DND-41 (cell line): ENCODE data around the gene SOX9.

Experiments used
- ATAC-seq: fragments of 200-7000 bp; cut with Tn5 transposase; 3 replicates; pipeline ENCODE4 v1.9.1; 2021; ENCODE audit warnings: low read depth; ENCODE audit not compliant: insufficient read depth
- DNase-seq: peaks from one replicate; pipeline ENCODE4 v3.0.0-alpha.2; 2020
- H2AFZ ChIP-seq: 2 replicates; pipeline ENCODE4 v1.6.0; 2012; ENCODE audit warnings: low read depth, low read length
- H3K27ac ChIP-seq: 2 replicates; pipeline ENCODE4 v1.5.1; 2012; ENCODE audit warnings: low read length, inconsistent platforms
- H3K27me3 ChIP-seq: fragments of 200-600 bp; sonication (generic); 2 replicates; pipeline ENCODE4 v1.6.0; 2012; ENCODE audit warnings: low read length, mild to moderate bottlenecking, inconsistent platforms; ENCODE audit not compliant: insufficient read depth, poor library complexity
- H3K36me3 ChIP-seq: 2 replicates; pipeline ENCODE4 v1.5.1; 2012; ENCODE audit warnings: low read length, inconsistent platforms; ENCODE audit not compliant: insufficient read depth
- H3K4me1 ChIP-seq: 2 replicates; pipeline ENCODE4 v1.5.1; 2012; ENCODE audit warnings: mild to moderate bottlenecking, low read length; ENCODE audit not compliant: insufficient read depth
- H3K4me2 ChIP-seq: 2 replicates; pipeline ENCODE4 v1.6.0; 2012; ENCODE audit warnings: mild to moderate bottlenecking, moderate library complexity, low read length, inconsistent platforms; ENCODE audit not compliant: insufficient read depth
- H3K4me3 ChIP-seq, 2 experiments: fragments of 200-600 bp in 1 of 2; shearing (Covaris generic) in 1 of 2; 2 replicates each; pipeline ENCODE4 v1.5.1; 2012 to 2016; ENCODE audit warnings: inconsistent platforms in 2 of 2, low read length in 2 of 2, mild to moderate bottlenecking in 2 of 2, low read depth in 1 of 2, moderate library complexity in 1 of 2
- H3K79me2 ChIP-seq: 2 replicates; pipeline ENCODE4 v1.6.0; 2012; ENCODE audit warnings: low read length, inconsistent platforms; ENCODE audit not compliant: insufficient read depth
- H3K9ac ChIP-seq: 2 replicates; pipeline ENCODE4 v1.6.0; 2012; ENCODE audit warnings: low read depth, mild to moderate bottlenecking, inconsistent platforms, low read length, moderate library complexity
- H3K9me3 ChIP-seq: 2 replicates; pipeline ENCODE4 v1.5.1; 2012; ENCODE audit warnings: low read length, moderate library complexity, mild to moderate bottlenecking, inconsistent platforms; ENCODE audit not compliant: insufficient read depth, severe bottlenecking
- H4K20me1 ChIP-seq: 2 replicates; pipeline ENCODE4 v1.6.0; 2012; ENCODE audit warnings: low read length; ENCODE audit not compliant: insufficient read depth
- EZH2 ChIP-seq: IDR thresholded peaks from 3 replicates; pipeline ENCODE4 v1.6.1; 2012; ENCODE audit warnings: borderline replicate concordance, low read depth, mild to moderate bottlenecking, moderate library complexity, low read length, inconsistent platforms; ENCODE audit not compliant: severe bottlenecking
- TF ChIP-seq, protein P1 (sequence below): IDR thresholded peaks from 2 replicates; pipeline ENCODE4 v1.5.1; 2012; ENCODE audit warnings: borderline replicate concordance, low read length, moderate library complexity, mild to moderate bottlenecking; ENCODE audit not compliant: poor library complexity, severe bottlenecking; ENCODE audit errors: extremely low read depth

SOX9 gene

DNA sequence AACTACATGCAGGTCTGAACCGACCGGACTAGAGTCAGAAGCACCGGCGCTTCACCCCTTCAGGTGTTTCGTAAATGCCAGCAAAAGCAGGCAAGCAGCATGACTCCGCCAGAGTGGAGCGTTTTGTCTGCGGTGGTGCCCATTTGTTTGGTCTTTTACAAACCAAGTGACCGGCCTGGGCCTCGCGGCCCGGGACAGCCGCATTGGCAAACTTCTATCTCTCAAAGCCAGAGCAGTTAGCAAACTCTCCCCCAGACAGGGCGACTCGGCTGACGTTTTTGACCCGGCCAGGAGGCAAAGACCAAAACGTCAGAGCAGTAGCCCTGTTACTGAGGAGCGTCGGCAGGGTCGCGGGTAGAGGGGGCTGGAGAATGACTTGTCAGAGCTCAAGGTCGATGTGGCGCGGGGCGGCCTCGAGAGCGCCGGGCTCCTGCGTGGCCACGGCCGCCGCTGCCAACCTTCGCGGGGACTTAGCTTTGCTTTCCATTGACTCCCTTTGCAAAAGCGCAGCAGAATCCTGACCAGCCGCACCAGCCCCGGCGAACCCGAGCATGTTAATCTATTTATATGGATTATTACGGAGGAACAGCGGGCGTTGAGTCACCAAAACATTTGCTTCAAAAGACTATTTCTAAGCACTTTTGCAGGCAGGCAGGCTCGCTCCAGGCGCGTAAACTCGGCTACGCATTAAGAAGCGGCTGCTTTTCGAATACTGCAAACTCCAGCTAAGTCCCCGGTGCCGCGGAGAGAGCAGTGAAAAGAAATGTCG is 763 bp upstream of the SOX9 start:
- H3K27me3 ChIP-seq, result no peaks in the 10 kb centered on the region
- no peak for DNase-seq
- H2AFZ ChIP-seq, result no peak overlapping the region
- H3K36me3 ChIP-seq, result no peaks in the 10 kb centered on the region
- H3K9ac ChIP-seq, result no peak overlapping the region
- no peaks in the 10 kb centered on the region for H3K9me3 ChIP-seq
- no peak overlapping the region for H3K4me3 ChIP-seq
- H3K4me1 ChIP-seq, result no peaks in the 10 kb centered on the region
- H3K79me2 ChIP-seq, result no peaks in the 10 kb centered on the region
- TF ChIP-seq, protein P1, sequence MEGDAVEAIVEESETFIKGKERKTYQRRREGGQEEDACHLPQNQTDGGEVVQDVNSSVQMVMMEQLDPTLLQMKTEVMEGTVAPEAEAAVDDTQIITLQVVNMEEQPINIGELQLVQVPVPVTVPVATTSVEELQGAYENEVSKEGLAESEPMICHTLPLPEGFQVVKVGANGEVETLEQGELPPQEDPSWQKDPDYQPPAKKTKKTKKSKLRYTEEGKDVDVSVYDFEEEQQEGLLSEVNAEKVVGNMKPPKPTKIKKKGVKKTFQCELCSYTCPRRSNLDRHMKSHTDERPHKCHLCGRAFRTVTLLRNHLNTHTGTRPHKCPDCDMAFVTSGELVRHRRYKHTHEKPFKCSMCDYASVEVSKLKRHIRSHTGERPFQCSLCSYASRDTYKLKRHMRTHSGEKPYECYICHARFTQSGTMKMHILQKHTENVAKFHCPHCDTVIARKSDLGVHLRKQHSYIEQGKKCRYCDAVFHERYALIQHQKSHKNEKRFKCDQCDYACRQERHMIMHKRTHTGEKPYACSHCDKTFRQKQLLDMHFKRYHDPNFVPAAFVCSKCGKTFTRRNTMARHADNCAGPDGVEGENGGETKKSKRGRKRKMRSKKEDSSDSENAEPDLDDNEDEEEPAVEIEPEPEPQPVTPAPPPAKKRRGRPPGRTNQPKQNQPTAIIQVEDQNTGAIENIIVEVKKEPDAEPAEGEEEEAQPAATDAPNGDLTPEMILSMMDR, result no peak
- TF ChIP-seq EZH2, result no peak
- no peaks in the 10 kb centered on the region for H4K20me1 ChIP-seq
- no peak overlapping the region for H3K27ac ChIP-seq
- no peak for ATAC-seq
- H3K4me2 ChIP-seq, result no peak overlapping the region

DNA sequence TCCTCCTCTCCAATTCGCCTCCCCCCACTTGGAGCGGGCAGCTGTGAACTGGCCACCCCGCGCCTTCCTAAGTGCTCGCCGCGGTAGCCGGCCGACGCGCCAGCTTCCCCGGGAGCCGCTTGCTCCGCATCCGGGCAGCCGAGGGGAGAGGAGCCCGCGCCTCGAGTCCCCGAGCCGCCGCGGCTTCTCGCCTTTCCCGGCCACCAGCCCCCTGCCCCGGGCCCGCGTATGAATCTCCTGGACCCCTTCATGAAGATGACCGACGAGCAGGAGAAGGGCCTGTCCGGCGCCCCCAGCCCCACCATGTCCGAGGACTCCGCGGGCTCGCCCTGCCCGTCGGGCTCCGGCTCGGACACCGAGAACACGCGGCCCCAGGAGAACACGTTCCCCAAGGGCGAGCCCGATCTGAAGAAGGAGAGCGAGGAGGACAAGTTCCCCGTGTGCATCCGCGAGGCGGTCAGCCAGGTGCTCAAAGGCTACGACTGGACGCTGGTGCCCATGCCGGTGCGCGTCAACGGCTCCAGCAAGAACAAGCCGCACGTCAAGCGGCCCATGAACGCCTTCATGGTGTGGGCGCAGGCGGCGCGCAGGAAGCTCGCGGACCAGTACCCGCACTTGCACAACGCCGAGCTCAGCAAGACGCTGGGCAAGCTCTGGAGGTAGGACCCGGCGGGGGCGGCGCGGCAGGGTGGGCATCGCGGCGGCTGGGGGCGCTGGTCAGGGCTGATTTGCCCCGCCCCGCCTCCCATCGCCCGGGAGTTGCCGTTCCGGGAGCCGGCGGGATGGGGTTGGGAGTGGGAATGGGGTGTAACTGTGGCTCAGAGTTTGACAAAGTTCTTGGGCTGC is 567 bp downstream of the SOX9 start:
- H3K9ac ChIP-seq, result no peak overlapping the region
- no peaks in the 10 kb centered on the region for H3K9me3 ChIP-seq
- no peak for TF ChIP-seq EZH2
- TF ChIP-seq, protein P1, result no peak
- no peak overlapping the region for H3K4me2 ChIP-seq
- H3K27ac ChIP-seq, result no peak overlapping the region
- H4K20me1 ChIP-seq, result no peaks in the 10 kb centered on the region
- DNase-seq (no peak), ATAC-seq (no peak)
- H3K27me3 ChIP-seq, result no peaks in the 10 kb centered on the region
- H3K4me3 ChIP-seq, result no peak overlapping the region
- no peak overlapping the region for H2AFZ ChIP-seq
- H3K36me3 ChIP-seq, result no peaks in the 10 kb centered on the region
- no peaks in the 10 kb centered on the region for H3K79me2 ChIP-seq
- no peaks in the 10 kb centered on the region for H3K4me1 ChIP-seq

DNA sequence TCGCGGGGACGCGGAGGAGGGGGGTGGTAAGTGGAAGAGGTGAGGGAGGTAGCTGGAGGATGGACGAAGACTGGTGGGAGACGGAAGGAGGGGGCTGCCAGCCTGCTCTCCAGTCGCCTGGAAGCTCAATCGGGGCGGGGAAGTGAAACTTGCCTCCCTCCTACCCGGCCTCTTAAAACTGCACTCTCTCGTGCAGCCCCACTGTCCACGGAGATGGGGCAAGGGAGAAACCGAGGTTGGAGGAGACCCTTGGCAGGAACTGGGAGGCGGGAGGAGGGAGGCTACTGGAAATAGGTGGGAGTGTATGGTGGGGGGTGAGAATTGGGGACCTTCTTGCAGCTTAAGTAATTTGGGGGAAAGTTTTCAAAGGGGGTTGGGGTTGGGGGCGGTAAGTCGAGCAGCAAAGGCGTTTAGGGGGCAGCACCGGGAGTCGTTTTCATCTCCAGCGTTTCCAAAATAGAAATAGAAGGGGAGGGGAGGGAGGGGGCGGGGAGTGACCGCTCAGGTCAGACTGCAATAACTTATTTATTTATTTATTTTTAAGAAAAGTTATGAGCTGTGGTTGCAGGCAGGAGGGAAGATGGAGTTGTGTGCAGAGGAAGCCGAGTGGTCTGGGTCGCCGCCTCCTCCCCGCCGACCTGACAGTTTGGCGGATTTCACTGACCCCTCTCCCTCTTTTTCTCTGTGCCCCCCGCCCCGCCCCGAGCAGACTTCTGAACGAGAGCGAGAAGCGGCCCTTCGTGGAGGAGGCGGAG is 1.4 kb downstream of the SOX9 start:
- no peak for TF ChIP-seq EZH2
- TF ChIP-seq, protein P1, result no peak
- H3K36me3 ChIP-seq, result no peaks in the 10 kb centered on the region
- H3K27ac ChIP-seq, result no peak overlapping the region
- H4K20me1 ChIP-seq, result no peaks in the 10 kb centered on the region
- H3K4me1 ChIP-seq, result no peaks in the 10 kb centered on the region
- no peak overlapping the region for H3K4me2 ChIP-seq
- H3K27me3 ChIP-seq, result peaks cover 2% of the 10 kb centered on the region
- no peak overlapping the region for H3K4me3 ChIP-seq
- no peak overlapping the region for H3K9ac ChIP-seq
- no peaks in the 10 kb centered on the region for H3K79me2 ChIP-seq
- H3K9me3 ChIP-seq, result no peaks in the 10 kb centered on the region
- no peak for DNase-seq
- H2AFZ ChIP-seq, result no peak overlapping the region
- ATAC-seq, result no peak
